ENCODE measurements around the gene PADI4. TPM values are rescaled to one million over a fixed set of nuclear protein-coding genes. Genes with fewer than 3 reads are reported as not detected.
A peak's percentile ranks its signal among the peaks of the same experiment; 100 is the strongest.
"Not testable (repeated sequence)": the region's sequence is repeated elsewhere in the genome, so short reads cannot be mapped to it uniquely, and the experiment has no call there.

PADI4 gene
- total and polyA plus RNA-seq, 9 donors = 0.18 to 1.7 (median 1.00) TPM

GRCh38 chr1:17405898-17406759, 98.1 kb downstream of the PADI4 start:
- peaks cover 31% of the 10 kb centered on the region for H3K36me3 ChIP-seq (ENCODE audit: control insufficient read depth, insufficient read depth, low read length)
- no peaks in the 10 kb centered on the region for H3K9me3 ChIP-seq (replicated peaks; ENCODE audit: control insufficient read depth, low read depth, low read length)
- peak; percentile 53 for DNase-seq
- no peak overlapping the region for H3K4me3 ChIP-seq (ENCODE audit: low read length)
- 39% methylated on average over 12 of the region's 15 CpGs for WGBS (ENCODE audit: insufficient coverage)
- no peaks in the 10 kb centered on the region for H3K27me3 ChIP-seq (ENCODE audit: control insufficient read depth, insufficient read depth, low read length)
- H3K4me1 ChIP-seq (ENCODE audit: control insufficient read depth, insufficient read depth, low read length) = peaks cover 2% of the 10 kb centered on the region
- no peak overlapping the region for H3K27ac ChIP-seq (ENCODE audit: low read length)

GRCh38 chr1:17406760-17407475, 98.9 kb downstream of the PADI4 start:
- peaks cover 39% of the 10 kb centered on the region for H3K36me3 ChIP-seq (ENCODE audit: control insufficient read depth, insufficient read depth, low read length)
- DNase-seq; H3K9me3 ChIP-seq (replicated peaks; ENCODE audit: control insufficient read depth, low read depth, low read length); H3K4me3 ChIP-seq (ENCODE audit: low read length); H3K27me3 ChIP-seq (ENCODE audit: control insufficient read depth, insufficient read depth, low read length); H3K27ac ChIP-seq (ENCODE audit: low read length); H3K4me1 ChIP-seq (ENCODE audit: control insufficient read depth, insufficient read depth, low read length): not testable (repeated sequence)
- WGBS (ENCODE audit: insufficient coverage) = 67% methylated on average over 11 of the region's 16 CpGs

DNA sequence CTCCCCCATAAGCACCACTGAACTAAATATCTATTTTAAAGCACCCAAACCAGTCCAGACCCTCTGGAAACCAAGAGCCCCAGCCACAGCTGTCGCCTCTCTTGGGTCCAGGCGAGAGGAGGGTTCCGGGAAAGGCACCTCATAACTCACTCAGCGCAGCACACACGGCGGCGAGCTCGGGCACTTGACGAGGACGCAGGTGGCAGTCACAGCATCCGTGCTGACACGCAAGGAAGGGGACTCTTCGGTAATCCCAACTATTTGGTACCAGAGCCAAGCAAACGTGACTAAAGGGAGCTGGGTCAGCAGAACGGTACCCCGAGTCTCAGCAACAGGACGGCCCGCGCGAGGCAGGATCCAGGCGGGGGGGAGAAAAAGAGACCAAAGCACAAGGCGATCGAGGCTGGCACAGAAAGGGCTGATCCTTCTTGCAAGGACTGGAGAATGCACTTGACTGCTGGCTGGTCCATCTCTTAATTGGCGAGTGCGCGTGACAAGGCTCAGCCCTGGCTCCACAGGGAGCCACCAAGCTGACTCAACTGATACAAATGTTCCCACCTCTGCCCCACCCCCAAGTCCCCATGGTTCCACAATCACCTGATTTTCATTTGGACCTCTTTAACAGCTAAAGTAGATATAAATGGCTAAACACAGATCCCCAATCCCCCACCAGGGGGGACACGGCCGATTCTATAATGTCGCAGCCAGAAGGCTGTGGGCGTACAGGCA, 100.0 kb downstream of the PADI4 start:
- H3K27ac ChIP-seq (ENCODE audit: low read length); H3K4me1 ChIP-seq (ENCODE audit: control insufficient read depth, insufficient read depth, low read length); H3K27me3 ChIP-seq (ENCODE audit: control insufficient read depth, insufficient read depth, low read length); H3K4me3 ChIP-seq (ENCODE audit: low read length); H3K9me3 ChIP-seq (replicated peaks; ENCODE audit: control insufficient read depth, low read depth, low read length); DNase-seq: not testable (repeated sequence)
- 92% methylated on average over 24 of the region's 30 CpGs for WGBS (ENCODE audit: insufficient coverage)
- peaks cover 47% of the 10 kb centered on the region for H3K36me3 ChIP-seq (ENCODE audit: control insufficient read depth, insufficient read depth, low read length)

- peak; percentile 26 for DNase-seq
- no peak overlapping the region for H3K27ac ChIP-seq (ENCODE audit: low read length)
- 86% methylated on average over 10 of the region's 10 CpGs for WGBS (ENCODE audit: insufficient coverage)
Measured at GRCh38 chr1:17409391-17409811, 101.4 kb downstream of the PADI4 start.

GRCh38 chr1:17412093-17412870, 104.3 kb downstream of the PADI4 start:
- no peak overlapping the region for H3K4me3 ChIP-seq (ENCODE audit: low read length)
- peaks cover 2% of the 10 kb centered on the region for H3K4me1 ChIP-seq (ENCODE audit: control insufficient read depth, insufficient read depth, low read length)
- no peaks in the 10 kb centered on the region for H3K27me3 ChIP-seq (ENCODE audit: control insufficient read depth, insufficient read depth, low read length)
- peaks cover 82% of the 10 kb centered on the region for H3K36me3 ChIP-seq (ENCODE audit: control insufficient read depth, insufficient read depth, low read length)
- H3K9me3 ChIP-seq (replicated peaks; ENCODE audit: control insufficient read depth, low read depth, low read length) = no peaks in the 10 kb centered on the region
- H3K27ac ChIP-seq (ENCODE audit: low read length) = no peak overlapping the region
- DNase-seq = no peak
- 91% methylated on average over 15 of the region's 16 CpGs for WGBS (ENCODE audit: insufficient coverage)

More at GRCh38 chr1:17409391-17409811, 101.4 kb downstream of the PADI4 start:
- Histone ChIP-seq H3K9me3 (replicated peaks; ENCODE audit: control insufficient read depth, low read depth, low read length) (no peaks in the 10 kb centered on the region), H3K4me1 (ENCODE audit: control insufficient read depth, insufficient read depth, low read length) (peaks cover 2% of the 10 kb centered on the region), H3K27me3 (ENCODE audit: control insufficient read depth, insufficient read depth, low read length) (no peaks in the 10 kb centered on the region), H3K4me3 (ENCODE audit: low read length) (no peak overlapping the region), H3K36me3 (ENCODE audit: control insufficient read depth, insufficient read depth, low read length) (peaks cover 60% of the 10 kb centered on the region)

Other genes starting within 250 kb of the PADI4 start
- 37.2 TPM for gene PADI2, start 188.7 kb upstream of the PADI4 start, total RNA-seq
- gene PADI2, start 188.7 kb upstream of the PADI4 start, polyA plus RNA-seq (ENCODE audit: insufficient read depth in 1 of 8, insufficient read length in 8 of 8, low replicate concordance in 1 of 8) = 10 to 100 TPM; 46.7 to 81.7 (median 69.7) TPM
- 0.13 TPM for gene PADI1, start 103.1 kb upstream of the PADI4 start, total RNA-seq
- under 1 TPM; 0.13 to 0.91 (median 0.34) TPM for gene PADI1, start 103.1 kb upstream of the PADI4 start, polyA plus RNA-seq (ENCODE audit: insufficient read depth in 1 of 8, insufficient read length in 8 of 8, low replicate concordance in 1 of 8)
- not detected for gene PADI3, start 59.1 kb upstream of the PADI4 start, total RNA-seq
- gene PADI3, start 59.1 kb upstream of the PADI4 start, polyA plus RNA-seq (ENCODE audit: insufficient read depth in 1 of 8, insufficient read length in 8 of 8, low replicate concordance in 1 of 8) = under 1 TPM in 1 of 8 donors, not detected in 7; 0.05 TPM
- gene PADI6, start 64.0 kb downstream of the PADI4 start, total RNA-seq = not detected
- gene PADI6, start 64.0 kb downstream of the PADI4 start, polyA plus RNA-seq (ENCODE audit: insufficient read depth in 1 of 8, insufficient read length in 8 of 8, low replicate concordance in 1 of 8) = not detected
- 20.7 TPM for gene RCC2, start 131.5 kb downstream of the PADI4 start, total RNA-seq
- gene RCC2, start 131.5 kb downstream of the PADI4 start, polyA plus RNA-seq (ENCODE audit: insufficient read depth in 1 of 8, insufficient read length in 8 of 8, low replicate concordance in 1 of 8) = 10 to 100 TPM; 32.2 to 57.4 (median 39.4) TPM
- 14.1 TPM for gene ARHGEF10L, start 231.5 kb downstream of the PADI4 start, total RNA-seq
- 10 to 100 TPM; 17.0 to 24.5 (median 22.5) TPM for gene ARHGEF10L, start 231.5 kb downstream of the PADI4 start, polyA plus RNA-seq (ENCODE audit: insufficient read depth in 1 of 8, insufficient read length in 8 of 8, low replicate concordance in 1 of 8)